K562 (cell line): ENCODE results near the gene FAM131C. TPM values are rescaled to one million over a fixed set of nuclear protein-coding genes. Genes with fewer than 3 reads are reported as not detected.
A peak's percentile ranks its signal among the peaks of the same experiment; 100 is the strongest.

Experiments used
- ARID2 ChIP-seq: fragments of 450-650 bp; IDR thresholded peaks from 2 replicates; pipeline ENCODE4 v1.6.1; 2017; ENCODE audit warnings: antibody characterized with exemption, mild to moderate bottlenecking
- BRD9 ChIP-seq: fragments of 450-650 bp; IDR thresholded peaks from 2 replicates; pipeline ENCODE4 v1.6.1; 2018; ENCODE audit warnings: low read depth; ENCODE audit not compliant: partially characterized antibody
- CC2D1A ChIP-seq: fragments of 450-650 bp; IDR thresholded peaks from 2 replicates; pipeline ENCODE4 v1.6.1; 2017; ENCODE audit warnings: mild to moderate bottlenecking
- ID3 ChIP-seq, 2 experiments: fragments of 250-450 bp in 1 of 2; fragments of 450-650 bp in 1 of 2; sonication (Bioruptor Pico) in 1 of 2; IDR thresholded peaks; 2 replicates each; pipeline versions ENCODE4 v1.6.1 to v1.8.0; 2016 to 2021; ENCODE audit warnings: mild to moderate bottlenecking in 2 of 2, moderate library complexity in 2 of 2, missing compliant biosample characterization in 1 of 2, missing genetic modification characterization in 1 of 2
- PREB ChIP-seq: sonication (generic); formaldehyde crosslinking; IDR thresholded peaks from 2 replicates; pipeline ENCODE4 v1.8.1; 2023; ENCODE audit warnings: mild to moderate bottlenecking, missing genetic modification reagents
- TFAP4 ChIP-seq: sonication (generic); formaldehyde crosslinking; IDR thresholded peaks from 2 replicates; pipeline ENCODE4 v1.8.0; 2022; ENCODE audit warnings: missing genetic modification reagents, mild to moderate bottlenecking, moderate library complexity, borderline replicate concordance
- XRCC5 ChIP-seq: fragments of 200-400 bp; formaldehyde crosslinking; IDR thresholded peaks from 2 replicates; pipeline ENCODE4 v1.6.1; 2017; ENCODE audit warnings: low read depth, mild to moderate bottlenecking, low read length
- ZNF280B ChIP-seq: fragments of 250-450 bp; sonication (Bioruptor Pico); IDR thresholded peaks from 2 replicates; pipeline ENCODE4 v1.5.1; 2021; ENCODE audit warnings: mild to moderate bottlenecking
- ZNF354B ChIP-seq: fragments of 250-450 bp; sonication (Bioruptor Pico); IDR thresholded peaks from 2 replicates; pipeline ENCODE4 v1.4.0; 2020
- polyA plus RNA-seq, 8 experiments: library from polyadenylated mRNA; depleted of rRNA in 4 of 8; stranded (reverse) in 5 of 8; unstranded in 3 of 8; fragments of >200 nt; fragmentation: Nextera tagmentation in 2 of 8; fragmentation: Illumina TruSeq in 1 of 8; extraction: Ambion mirVana in 2 of 8; extraction: Trizol in 1 of 8; gene quantifications; 2 replicates each; pipeline versions ENCODE4 v1.2.1 to v1.2.3, GENCODE V29; 2011 to 2014; ENCODE audit warnings: inconsistent platforms in 1 of 8, missing spikeins in 1 of 8
- total RNA-seq, 7 experiments: library from RNA; depleted of rRNA in 6 of 7; stranded (reverse); fragments of >200 nt in 6 of 7; fragmentation: Illumina TruSeq in 2 of 7; extraction: Trizol in 2 of 7; gene quantifications; 2 replicates each; pipeline versions ENCODE4 v1.2.1 to v1.2.3, GENCODE V29; 2011 to 2021; ENCODE audit warnings: low replicate concordance in 1 of 7
- TF ChIP-seq, protein P1 (sequence below): fragments of 250-450 bp; sonication (Bioruptor Pico); IDR thresholded peaks from 2 replicates; pipeline ENCODE4 v1.4.0; 2020; ENCODE audit warnings: mild to moderate bottlenecking
- TF ChIP-seq, protein P2 (sequence below), 2 experiments: fragments of 200-800 bp in 1 of 2; sonication (Bioruptor generic) in 1 of 2; sonication (generic) in 1 of 2; formaldehyde crosslinking in 1 of 2; IDR thresholded peaks in 1 of 2; conservative IDR thresholded peaks in 1 of 2; 2 replicates each; pipeline versions ENCODE4 v1.5.0 to v1.6.1; 2016 to 2020; ENCODE audit warnings: missing compliant biosample characterization in 1 of 2, missing genetic modification characterization in 1 of 2, missing genetic modification reagents in 1 of 2
- TF ChIP-seq, protein P3 (sequence below): fragments of 450-650 bp; IDR thresholded peaks from 2 replicates; pipeline ENCODE4 v1.6.1; 2017; ENCODE audit warnings: mild to moderate bottlenecking, moderate library complexity

The FAM131C gene
- total and polyA plus RNA-seq, 9 of the 15 experiments (the other 6 are each of a cell fraction or from before 2014, with no cell fraction given), result 0.10 to 0.29 (median 0.16) TPM; not detected in 6

DNA sequence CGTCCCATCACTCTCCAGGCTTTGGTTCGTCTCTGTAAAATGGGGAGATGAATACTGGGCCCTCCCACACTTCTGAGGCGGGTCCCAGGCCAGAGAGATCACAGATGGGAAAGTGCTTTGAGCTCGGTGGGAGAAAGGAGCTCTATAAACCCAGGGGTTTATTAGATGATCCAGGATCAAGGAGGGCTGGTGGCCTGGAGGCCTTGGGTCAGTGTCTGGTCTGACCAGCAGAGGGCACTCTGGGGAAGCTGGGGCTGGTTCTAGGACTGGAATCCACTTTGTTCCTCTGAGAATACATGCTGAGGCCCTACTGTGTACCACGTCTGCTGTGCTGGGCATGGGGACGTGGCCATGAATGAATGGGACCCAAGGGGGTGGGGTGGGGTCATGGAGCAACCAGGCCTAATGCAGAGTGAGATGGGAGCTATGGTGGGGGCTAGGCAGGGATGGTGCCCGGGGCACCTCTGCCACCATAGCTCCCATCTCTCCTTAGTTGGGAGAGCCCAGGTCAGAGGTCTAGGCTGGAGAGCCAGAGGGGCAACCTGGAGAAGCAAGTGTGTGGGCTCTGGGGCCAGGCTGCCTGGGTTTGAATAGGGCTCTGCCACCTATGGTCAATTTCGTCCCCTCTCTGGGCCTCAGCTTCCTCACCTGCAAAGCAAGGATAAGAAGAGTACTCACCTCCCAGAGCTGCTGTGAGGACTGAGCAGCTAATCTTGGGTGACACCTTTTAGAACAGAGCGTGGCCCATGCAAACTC lies 9.0 kb upstream of the FAM131C start (continued):
- 0 out of 2 replicates have a peak, but pooled peaks have one; percentile 59 for TF ChIP-seq PREB (CRISPR knock-in tag)
- peak; percentile 89; the same call in 1 of the 2 replicates for TF ChIP-seq CC2D1A
- TF ChIP-seq, protein P1, sequence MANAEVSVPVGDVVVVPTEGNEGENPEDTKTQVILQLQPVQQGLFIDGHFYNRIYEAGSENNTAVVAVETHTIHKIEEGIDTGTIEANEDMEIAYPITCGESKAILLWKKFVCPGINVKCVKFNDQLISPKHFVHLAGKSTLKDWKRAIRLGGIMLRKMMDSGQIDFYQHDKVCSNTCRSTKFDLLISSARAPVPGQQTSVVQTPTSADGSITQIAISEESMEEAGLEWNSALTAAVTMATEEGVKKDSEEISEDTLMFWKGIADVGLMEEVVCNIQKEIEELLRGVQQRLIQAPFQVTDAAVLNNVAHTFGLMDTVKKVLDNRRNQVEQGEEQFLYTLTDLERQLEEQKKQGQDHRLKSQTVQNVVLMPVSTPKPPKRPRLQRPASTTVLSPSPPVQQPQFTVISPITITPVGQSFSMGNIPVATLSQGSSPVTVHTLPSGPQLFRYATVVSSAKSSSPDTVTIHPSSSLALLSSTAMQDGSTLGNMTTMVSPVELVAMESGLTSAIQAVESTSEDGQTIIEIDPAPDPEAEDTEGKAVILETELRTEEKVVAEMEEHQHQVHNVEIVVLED (CRISPR knock-in tag), result no peak
- peak; percentile 67; the same call in 1 of the 2 replicates for TF ChIP-seq XRCC5
- no peak for TF ChIP-seq ID3 (CRISPR knock-in tag; IDR thresholded peaks at IDR 0.05)
- TF ChIP-seq ID3 (tag; IDR thresholded peaks at IDR 0.05), result no peak
- TF ChIP-seq BRD9, result peak; percentile 51
- TF ChIP-seq, protein P2, sequence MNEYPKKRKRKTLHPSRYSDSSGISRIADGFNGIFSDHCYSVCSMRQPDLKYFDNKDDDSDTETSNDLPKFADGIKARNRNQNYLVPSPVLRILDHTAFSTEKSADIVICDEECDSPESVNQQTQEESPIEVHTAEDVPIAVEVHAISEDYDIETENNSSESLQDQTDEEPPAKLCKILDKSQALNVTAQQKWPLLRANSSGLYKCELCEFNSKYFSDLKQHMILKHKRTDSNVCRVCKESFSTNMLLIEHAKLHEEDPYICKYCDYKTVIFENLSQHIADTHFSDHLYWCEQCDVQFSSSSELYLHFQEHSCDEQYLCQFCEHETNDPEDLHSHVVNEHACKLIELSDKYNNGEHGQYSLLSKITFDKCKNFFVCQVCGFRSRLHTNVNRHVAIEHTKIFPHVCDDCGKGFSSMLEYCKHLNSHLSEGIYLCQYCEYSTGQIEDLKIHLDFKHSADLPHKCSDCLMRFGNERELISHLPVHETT (CRISPR knock-in tag; conservative IDR thresholded peaks at IDR 0.05 in 1 of 2, IDR thresholded peaks at IDR 0.05 in 1 of 2), result no peak
- TF ChIP-seq ZNF354B (CRISPR knock-in tag), result no peak
- peak; percentile 51; the same call in 1 of the 2 replicates for TF ChIP-seq TFAP4 (CRISPR knock-in tag)
- TF ChIP-seq, protein P3, sequence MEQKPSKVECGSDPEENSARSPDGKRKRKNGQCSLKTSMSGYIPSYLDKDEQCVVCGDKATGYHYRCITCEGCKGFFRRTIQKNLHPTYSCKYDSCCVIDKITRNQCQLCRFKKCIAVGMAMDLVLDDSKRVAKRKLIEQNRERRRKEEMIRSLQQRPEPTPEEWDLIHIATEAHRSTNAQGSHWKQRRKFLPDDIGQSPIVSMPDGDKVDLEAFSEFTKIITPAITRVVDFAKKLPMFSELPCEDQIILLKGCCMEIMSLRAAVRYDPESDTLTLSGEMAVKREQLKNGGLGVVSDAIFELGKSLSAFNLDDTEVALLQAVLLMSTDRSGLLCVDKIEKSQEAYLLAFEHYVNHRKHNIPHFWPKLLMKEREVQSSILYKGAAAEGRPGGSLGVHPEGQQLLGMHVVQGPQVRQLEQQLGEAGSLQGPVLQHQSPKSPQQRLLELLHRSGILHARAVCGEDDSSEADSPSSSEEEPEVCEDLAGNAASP, result no peak
- no peak for TF ChIP-seq ZNF280B (CRISPR knock-in tag)
- peak; percentile 97 for TF ChIP-seq ARID2
